CD1c-positive myeloid dendritic cell (primary cell): Measurements from ENCODE around the gene RGS11.
A peak's percentile ranks its signal among the peaks of the same experiment; 100 is the strongest.

Experiments
- DNase-seq: peaks from one replicate; pipeline ENCODE4 v3.0.0-alpha.2; 2016; ENCODE audit errors: extremely low spot score

RGS11 gene

GRCh38 chr16:229731-230281 lies 45.9 kb downstream of the RGS11 start:
- DNase-seq = no peak

GRCh38 chr16:228852-229730 lies 46.7 kb downstream of the RGS11 start, which contains the start of gene LUC7L:
TSS of gene LUC7L (minus strand) at chr16:229449. CDS start at chr16:229339, 110 bp downstream.
- peak; percentile 90 for DNase-seq

- DNase-seq = no peak
Observed at GRCh38 chr16:228151-228851, 47.4 kb downstream of the RGS11 start.

GRCh38 chr16:220021-220420 lies 55.7 kb downstream of the RGS11 start:
- no peak for DNase-seq
